K562 (cell line): ENCODE data around the gene CD34. TPM values are rescaled to one million over a fixed set of nuclear protein-coding genes. Genes with fewer than 3 reads are reported as not detected.

Experiments
- ATAC-seq: fragments of 200-7000 bp; cut with Tn5 transposase; 3 replicates; pipeline ENCODE4 v1.9.1; 2020; ENCODE audit warnings: moderate library complexity
- BruUV-seq: library from RNA; stranded (reverse); fragments of 400-500 nt; replicated peaks from 2 replicates; lab custom pipeline; 2021; lab: Mats Ljungman, UMichigan
- CTCF ChIA-PET: fragments of 300-600 bp; formaldehyde crosslinking; extraction: SDS; loops from one replicate; lab custom pipeline; 2021; ENCODE audit warnings: low intra/inter-chr PET ratio; lab: Yijun Ruan, JAX
- POLR2A ChIA-PET: fragments of 300-600, 350-650 bp; sonication (Branson Sonifier 250); formaldehyde crosslinking; extraction: SDS; loops from one replicate; lab custom pipeline; 2021; ENCODE audit warnings: antibody characterized with exemption, inconsistent platforms; lab: Yijun Ruan, JAX
- DNase-seq, 4 experiments: peaks; one replicate each; pipeline versions ENCODE4 v3.0.0 to v3.0.0-alpha.2; 2011 to 2018; ENCODE audit warnings: low spot score in 3 of 4, mixed read lengths in 3 of 4; ENCODE audit errors: extremely low read depth in 1 of 4
- FAIRE-seq: peaks from 2 replicates; lab custom pipeline; 2011; peaks lifted over from hg19 to GRCh38; lab: Jason Lieb, UNC
- H2AFZ ChIP-seq: 2 replicates; pipeline ENCODE4 v1.6.0; 2011; ENCODE audit warnings: low read depth, low read length, control low read depth, inconsistent platforms
- H3K27ac ChIP-seq: fragments of 200-600 bp; 3 replicates; pipeline ENCODE4 v1.8.0; 2011; ENCODE audit warnings: low read depth, mild to moderate bottlenecking, control low read depth, inconsistent platforms, low read length, moderate library complexity, mixed read lengths; ENCODE audit errors: extremely low read depth
- H3K27me3 ChIP-seq, 2 experiments: fragments of 300-600 bp in 1 of 2; 2 replicates in 1 of 2; 3 replicates in 1 of 2; pipeline versions ENCODE4 v1.6.0 to v1.8.0; 2011; ENCODE audit warnings: inconsistent platforms in 2 of 2, low read length in 2 of 2, mild to moderate bottlenecking in 1 of 2, mixed read lengths in 1 of 2, moderate library complexity in 1 of 2; ENCODE audit not compliant: control insufficient read depth in 2 of 2, insufficient read depth in 2 of 2
- H3K36me3 ChIP-seq: fragments of 300-600 bp; 3 replicates; pipeline ENCODE4 v1.8.0; 2011; ENCODE audit warnings: mild to moderate bottlenecking, low read length, inconsistent platforms; ENCODE audit not compliant: control insufficient read depth, insufficient read depth
- H3K4me1 ChIP-seq, 2 experiments: fragments of 200-600 bp in 1 of 2; replicated peaks in 1 of 2; 2 replicates in 1 of 2; 3 replicates in 1 of 2; pipeline versions ENCODE4 v1.5.1 to v1.8.0; 2011; ENCODE audit warnings: inconsistent platforms in 2 of 2, low read length in 2 of 2, mild to moderate bottlenecking in 1 of 2, mixed read lengths in 1 of 2, moderate library complexity in 1 of 2; ENCODE audit not compliant: control insufficient read depth in 2 of 2, insufficient read depth in 2 of 2
- H3K4me2 ChIP-seq: 2 replicates; pipeline ENCODE4 v1.6.1; 2011; ENCODE audit warnings: low read length, control low read depth, inconsistent platforms, mixed read lengths; ENCODE audit not compliant: insufficient read depth
- H3K4me3 ChIP-seq: fragments of 200-600 bp; sonication (generic), shearing (Covaris generic); 2 replicates; pipeline ENCODE4 v1.5.1; 2016; ENCODE audit warnings: control low read depth, inconsistent platforms
- H3K79me2 ChIP-seq: fragments of 200-600 bp; 3 replicates; pipeline ENCODE4 v1.8.0; 2011; ENCODE audit warnings: low read length, inconsistent platforms; ENCODE audit not compliant: control insufficient read depth, insufficient read depth
- H3K9ac ChIP-seq, 2 experiments: 2 replicates each; pipeline versions ENCODE4 v1.6.0 to v1.6.1; 2011; ENCODE audit warnings: low read depth in 2 of 2, low read length in 2 of 2, control low read depth in 1 of 2, inconsistent platforms in 1 of 2, mild to moderate bottlenecking in 1 of 2, mixed read lengths in 1 of 2; ENCODE audit not compliant: insufficient read depth in 1 of 2
- H3K9me1 ChIP-seq: one replicate; pipeline ENCODE4 v1.6.0; 2011; ENCODE audit warnings: inconsistent platforms, mild to moderate bottlenecking, low read length, moderate library complexity; ENCODE audit not compliant: control insufficient read depth, insufficient read depth
- H3K9me3 ChIP-seq: replicated peaks from 2 replicates; pipeline ENCODE4 v1.5.1; 2011; ENCODE audit warnings: low read depth, low read length, inconsistent platforms; ENCODE audit not compliant: control insufficient read depth, insufficient read depth
- H4K20me1 ChIP-seq: replicated peaks from 2 replicates; pipeline ENCODE4 v1.6.1; 2011; ENCODE audit warnings: low read length, inconsistent platforms, mixed read lengths; ENCODE audit not compliant: control insufficient read depth, insufficient read depth
- CHD4 ChIP-seq: fragments of 200-600 bp; sonication (generic); IDR thresholded peaks from 3 replicates; pipeline ENCODE4 v1.6.1; 2012; ENCODE audit warnings: low read depth, mild to moderate bottlenecking, mixed read lengths, low read length, inconsistent platforms; ENCODE audit not compliant: insufficient read depth, insufficient replicate concordance, poor library complexity, severe bottlenecking
- CREB1 ChIP-seq, 2 experiments: sonication (generic) in 1 of 2; formaldehyde crosslinking in 1 of 2; IDR thresholded peaks; 2 replicates each; pipeline versions ENCODE4 v1.6.1 to v1.8.0; 2012 to 2022; ENCODE audit warnings: inconsistent platforms in 1 of 2, mild to moderate bottlenecking in 1 of 2, missing genetic modification reagents in 1 of 2, moderate library complexity in 1 of 2
- DLX4 ChIP-seq: fragments of 250-450 bp; sonication (Bioruptor Pico); IDR thresholded peaks from 2 replicates; pipeline ENCODE4 v1.6.1; 2021; ENCODE audit warnings: mild to moderate bottlenecking
- E2F4 ChIP-seq: sonication (generic); formaldehyde crosslinking; IDR thresholded peaks from 2 replicates; pipeline ENCODE4 v1.8.0; 2022; ENCODE audit warnings: mild to moderate bottlenecking, low read depth, missing genetic modification reagents
- HDAC1 ChIP-seq, 2 experiments: fragments of 450-650 bp; IDR thresholded peaks; 2 replicates each; pipeline ENCODE4 v1.6.1; 2016 to 2017; ENCODE audit warnings: inconsistent platforms in 1 of 2, mild to moderate bottlenecking in 1 of 2, moderate library complexity in 1 of 2
- KAT7 ChIP-seq: sonication (generic); formaldehyde crosslinking; IDR thresholded peaks from 2 replicates; pipeline ENCODE4 v1.8.0; 2022; ENCODE audit warnings: missing genetic modification reagents, mild to moderate bottlenecking, borderline replicate concordance
- LCOR ChIP-seq: sonication (generic); formaldehyde crosslinking; IDR thresholded peaks from 2 replicates; pipeline ENCODE4 v1.8.0; 2022; ENCODE audit warnings: mild to moderate bottlenecking, missing genetic modification reagents
- MTF1 ChIP-seq: fragments of 250-450 bp; sonication (Bioruptor Pico); IDR thresholded peaks from 2 replicates; pipeline ENCODE4 v1.9.0; 2021; ENCODE audit warnings: moderate library complexity, mild to moderate bottlenecking, inconsistent platforms, borderline replicate concordance
- NR2C2 ChIP-seq, 2 experiments: fragments of 200-800 bp in 1 of 2; sonication (Bioruptor generic) in 1 of 2; sonication (generic) in 1 of 2; formaldehyde crosslinking in 1 of 2; IDR thresholded peaks; 2 replicates each; pipeline versions ENCODE4 v1.6.1 to v1.8.0; 2016 to 2022; ENCODE audit warnings: mild to moderate bottlenecking in 1 of 2, missing compliant biosample characterization in 1 of 2, missing genetic modification characterization in 1 of 2, missing genetic modification reagents in 1 of 2
- ZBTB34 ChIP-seq: fragments of 250-450 bp; sonication (Bioruptor Pico); IDR thresholded peaks from 2 replicates; pipeline ENCODE4 v1.8.0; 2021; ENCODE audit warnings: mild to moderate bottlenecking, moderate library complexity
- ZNF121 ChIP-seq: sonication (generic); formaldehyde crosslinking; conservative IDR thresholded peaks from 2 replicates; pipeline ENCODE4 v1.8.0; 2022; ENCODE audit warnings: missing genetic modification reagents
- ZNF449 ChIP-seq: fragments of 250-450 bp; sonication (Bioruptor Pico); IDR thresholded peaks from 2 replicates; pipeline ENCODE4 v1.8.0; 2022; ENCODE audit warnings: moderate library complexity, mild to moderate bottlenecking, inconsistent platforms
- ZNF512 ChIP-seq: IDR thresholded peaks from 2 replicates; pipeline ENCODE4 v1.6.1; 2016; ENCODE audit warnings: missing genetic modification characterization, missing compliant biosample characterization
- WGBS: fragments of 100-300 bp; shearing (Covaris generic); methylation state at CpG from one replicate; pipeline ENCODE4 v1.1.6; 2016; ENCODE audit warnings: low coverage, mixed read lengths; ENCODE audit not compliant: insufficient coverage; ENCODE audit errors: missing lambda C conversion rate; 5-methylcytosine and 5-hydroxymethylcytosine counted together
- in situ Hi-C: fragments of 300-500 bp; cut with MboI; formaldehyde crosslinking; loops from 4 replicates; pipeline ENCODE4 v1.15.0; 2018; ENCODE audit warnings: inconsistent platforms, mixed read lengths
- intact Hi-C: fragments of 100-400 bp; cut with micrococcal nuclease; formaldehyde crosslinking; loops from 2 replicates; pipeline ENCODE4 v1.14.2; 2022
- polyA plus RNA-seq, 8 experiments: library from polyadenylated mRNA; depleted of rRNA in 4 of 8; stranded (reverse) in 5 of 8; unstranded in 3 of 8; fragments of >200 nt; fragmentation: Nextera tagmentation in 2 of 8; fragmentation: Illumina TruSeq in 1 of 8; extraction: Ambion mirVana in 2 of 8; extraction: Trizol in 1 of 8; gene quantifications; 2 replicates each; pipeline versions ENCODE4 v1.2.1 to v1.2.3, GENCODE V29; 2011 to 2014; ENCODE audit warnings: inconsistent platforms in 1 of 8, missing spikeins in 1 of 8
- total RNA-seq, 7 experiments: library from RNA; depleted of rRNA in 6 of 7; stranded (reverse); fragments of >200 nt in 6 of 7; fragmentation: Illumina TruSeq in 2 of 7; extraction: Trizol in 2 of 7; gene quantifications; 2 replicates each; pipeline versions ENCODE4 v1.2.1 to v1.2.3, GENCODE V29; 2011 to 2021; ENCODE audit warnings: low replicate concordance in 1 of 7

CD34 gene
- total and polyA plus RNA-seq, 9 of the 15 experiments (the other 6 are each of a cell fraction or from before 2014, with no cell fraction given): not detected

GRCh38 chr1:207898836-207899235 lies 12.1 kb downstream of the CD34 start (continued):
- TF ChIP-seq CHD4: no peak

GRCh38 chr1:207898260-207898659 lies 12.7 kb downstream of the CD34 start:
- intact Hi-C loops (no loop called here), in situ Hi-C loops (loop anchor here (5.0 kb wide), 1 partner anchor 69 kb away; no protein-coding TSS in a partner anchor)
- H4K20me1 ChIP-seq: no peaks in the 10 kb centered on the region
- no peak for TF ChIP-seq HDAC1 (IDR thresholded peaks at IDR 0.05)
- TF ChIP-seq ZNF121: no peak
- TF ChIP-seq LCOR: no peak
- TF ChIP-seq CREB1 (IDR thresholded peaks at IDR 0.05): no peak
- TF ChIP-seq CREB1 (CRISPR knock-in tag; IDR thresholded peaks at IDR 0.05): no peak
- no peak for TF ChIP-seq E2F4 (CRISPR knock-in tag)
- no peak for TF ChIP-seq ZBTB34
- no peak for TF ChIP-seq NR2C2 (CRISPR knock-in tag; IDR thresholded peaks at IDR 0.05)
- no peak for TF ChIP-seq NR2C2 (tag; IDR thresholded peaks at IDR 0.05)
- no peak for TF ChIP-seq ZNF512 (tag)
- TF ChIP-seq ZNF449 (CRISPR knock-in tag): no peak
- no peak for TF ChIP-seq MTF1
- no peak for TF ChIP-seq KAT7
- TF ChIP-seq DLX4: no peak

More at GRCh38 chr1:207898260-207898659, 12.7 kb downstream of the CD34 start:
- FAIRE-seq (no peak), DNase-seq (no peak), ATAC-seq (no peak)
- no peaks in the 10 kb centered on the region for H3K27me3 ChIP-seq
- ChIA-PET CTCF (interaction anchor here (1.2 to 3.6 kb wide), 3 partner anchors 65 to 99 kb away, joined by 3 to 43 read pairs (median 9); no protein-coding TSS in a partner anchor), POLR2A (interaction anchor here (0.7 kb wide), 1 partner anchor 27 kb away, joined by 4 read pairs; no protein-coding TSS in a partner anchor)
- no peak overlapping the region for H3K9ac ChIP-seq
- H3K4me3 ChIP-seq: no peak overlapping the region
- no TSS peak for BruUV-seq
- H3K36me3 ChIP-seq: no peaks in the 10 kb centered on the region
- 0 out of 2 replicates have a peak overlapping the region, but pooled peaks have one; percentile 21 for H2AFZ ChIP-seq
- no peaks in the 10 kb centered on the region for H3K79me2 ChIP-seq
- no peak overlapping the region for H3K4me2 ChIP-seq
- no peaks in the 10 kb centered on the region for H3K9me3 ChIP-seq
- H3K4me1 ChIP-seq: peaks cover 6 to 16% of the 10 kb centered on the region in 2 experiments; a peak in 4 of 5 replicates
- no peaks in the 10 kb centered on the region for H3K9me1 ChIP-seq
- WGBS: 16% methylated on average over 2 of the region's 2 CpGs
- no peak overlapping the region for H3K27ac ChIP-seq
